Measurements from ENCODE around the gene TBCK. TPM values are rescaled to one million over a fixed set of nuclear protein-coding genes. Genes with fewer than 3 reads are reported as not detected.

Gene TBCK
- total and polyA plus RNA-seq, 2 experiments from 2014 or later: 13.9 to 28.9 TPM

- H3K27ac Mint-ChIP-seq: no peak overlapping the region
- TF ChIP-seq ZNF462 (CRISPR knock-in tag; IDR thresholded peaks at IDR 0.05) (no peak), REST (IDR thresholded peaks at IDR 0.05; ENCODE audit: unreplicated experiment) (no peak)
- H3K27ac ChIP-seq (ENCODE audit: low read depth): no peak overlapping the region
Observed at GRCh38 chr4:105994841-105995501, 321.0 kb downstream of the TBCK start.

More at GRCh38 chr4:105994841-105995501, 321.0 kb downstream of the TBCK start:
- Histone ChIP-seq H3K79me2 (replicated peaks; ENCODE audit: insufficient read depth) (no peaks in the 10 kb centered on the region), H2AFZ (no peak overlapping the region), H3K27me3 (ENCODE audit: insufficient read depth) (no peaks in the 10 kb centered on the region), H3K9me2 (ENCODE audit: insufficient read depth) (0 out of 2 replicates have a peak, but pooled peaks cover 3% of the 10 kb centered on the region), H3K4me1 (ENCODE audit: insufficient read depth) (peaks cover 18% of the 10 kb centered on the region), H3K4me3 (no peak overlapping the region), H3K36me3 (ENCODE audit: insufficient read depth) (no peaks in the 10 kb centered on the region), H3F3A (replicated peaks; ENCODE audit: low read depth) (no peaks in the 10 kb centered on the region), H3K4me2 (no peak overlapping the region), H4K20me1 (replicated peaks; ENCODE audit: insufficient read depth) (no peaks in the 10 kb centered on the region)
- Mint-ChIP-seq H3K4me1 (peaks cover 22% of the 10 kb centered on the region), H3K36me3 (ENCODE audit: low read depth) (no peaks in the 10 kb centered on the region), H3K4me3 (no peak overlapping the region), H3K27me3 (ENCODE audit: insufficient read depth, low read depth, poor library complexity) (peaks cover 3% of the 10 kb centered on the region), H3K9me3 (no peaks in the 10 kb centered on the region; the same call in 2 of the 3 replicates)
- DNase-seq (ENCODE audit: low spot score) (no peak), ATAC-seq (no peak)

All from GM23338 (cell line).